SU-DHL-6 (cell line): ENCODE data around the gene PMF1.

Experiments used
- EZH2phosphoT487 ChIP-seq: fragments of 200-600 bp; sonication (generic), shearing (Covaris generic); conservative IDR thresholded peaks from 2 replicates; pipeline ENCODE4 v1.6.1; 2018; ENCODE audit warnings: mild to moderate bottlenecking, antibody characterized with exemption, low read length, moderate library complexity, mixed read lengths
- TF ChIP-seq, protein P1 (sequence below): fragments of 200-600 bp; sonication (generic); IDR thresholded peaks from one replicate; pipeline ENCODE4 v1.5.1; 2017; ENCODE audit warnings: antibody characterized with exemption, mild to moderate bottlenecking, low read length, moderate library complexity; ENCODE audit not compliant: insufficient read depth, poor library complexity, severe bottlenecking

DNA sequence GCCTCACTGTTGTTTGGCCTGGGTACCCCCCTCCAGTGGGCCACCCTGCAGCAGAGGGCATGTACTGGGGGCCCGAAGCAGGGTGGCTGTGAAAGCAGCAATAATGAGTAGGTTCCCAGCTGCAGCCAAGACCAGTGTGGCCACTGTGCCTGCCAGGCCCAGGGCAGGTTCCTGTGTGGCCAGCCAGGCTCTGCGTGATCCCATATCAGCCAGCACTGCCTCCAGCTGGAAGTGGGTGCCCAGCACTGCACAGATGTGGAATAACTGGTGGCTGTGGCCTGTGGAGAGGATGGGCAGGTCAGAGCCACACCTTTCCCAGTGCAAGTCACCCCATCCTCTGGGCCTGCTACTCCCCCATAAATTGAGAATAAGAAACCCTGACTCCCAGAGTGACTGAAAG lies 31.3 kb downstream of the PMF1 start:
- TF ChIP-seq, protein P1, sequence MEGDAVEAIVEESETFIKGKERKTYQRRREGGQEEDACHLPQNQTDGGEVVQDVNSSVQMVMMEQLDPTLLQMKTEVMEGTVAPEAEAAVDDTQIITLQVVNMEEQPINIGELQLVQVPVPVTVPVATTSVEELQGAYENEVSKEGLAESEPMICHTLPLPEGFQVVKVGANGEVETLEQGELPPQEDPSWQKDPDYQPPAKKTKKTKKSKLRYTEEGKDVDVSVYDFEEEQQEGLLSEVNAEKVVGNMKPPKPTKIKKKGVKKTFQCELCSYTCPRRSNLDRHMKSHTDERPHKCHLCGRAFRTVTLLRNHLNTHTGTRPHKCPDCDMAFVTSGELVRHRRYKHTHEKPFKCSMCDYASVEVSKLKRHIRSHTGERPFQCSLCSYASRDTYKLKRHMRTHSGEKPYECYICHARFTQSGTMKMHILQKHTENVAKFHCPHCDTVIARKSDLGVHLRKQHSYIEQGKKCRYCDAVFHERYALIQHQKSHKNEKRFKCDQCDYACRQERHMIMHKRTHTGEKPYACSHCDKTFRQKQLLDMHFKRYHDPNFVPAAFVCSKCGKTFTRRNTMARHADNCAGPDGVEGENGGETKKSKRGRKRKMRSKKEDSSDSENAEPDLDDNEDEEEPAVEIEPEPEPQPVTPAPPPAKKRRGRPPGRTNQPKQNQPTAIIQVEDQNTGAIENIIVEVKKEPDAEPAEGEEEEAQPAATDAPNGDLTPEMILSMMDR = no peak
- TF ChIP-seq EZH2phosphoT487 = no peak
